Karpas-422 (cell line): Measurements from ENCODE around the gene WNT3. TPM values are rescaled to one million over a fixed set of nuclear protein-coding genes. Genes with fewer than 3 reads are reported as not detected.

ENCODE experiments used
- DNase-seq: peaks from one replicate; pipeline ENCODE4 v3.0.0-alpha.2; 2015
- H2AFZ ChIP-seq: fragments of 200-600 bp; sonication (generic); 2 replicates; pipeline ENCODE4 v1.6.1; 2014; ENCODE audit warnings: antibody characterized with exemption, low read length, mixed read lengths
- H3K27ac ChIP-seq: fragments of 200-600 bp; sonication (generic); 2 replicates; pipeline ENCODE4 v1.5.1; 2014; ENCODE audit warnings: mild to moderate bottlenecking, low read length, moderate library complexity
- H3K27me3 ChIP-seq: fragments of 200-600 bp; sonication (generic); 2 replicates; pipeline ENCODE4 v1.6.1; 2014; ENCODE audit warnings: low read length, mixed read lengths
- H3K36me3 ChIP-seq: fragments of 200-600 bp; sonication (generic); 2 replicates; pipeline ENCODE4 v1.6.1; 2014; ENCODE audit warnings: low read length, mixed read lengths; ENCODE audit not compliant: insufficient read depth
- H3K4me1 ChIP-seq: fragments of 200-600 bp; sonication (generic); 2 replicates; pipeline ENCODE4 v1.6.1; 2014; ENCODE audit warnings: mild to moderate bottlenecking, low read length, mixed read lengths
- H3K4me2 ChIP-seq: fragments of 200-600 bp; sonication (generic); 2 replicates; pipeline ENCODE4 v1.6.1; 2014; ENCODE audit warnings: low read length, low read depth, mild to moderate bottlenecking; ENCODE audit not compliant: poor library complexity, severe bottlenecking
- H3K4me3 ChIP-seq: fragments of 200-600 bp; sonication (generic); 2 replicates; pipeline ENCODE4 v1.5.1; 2014; ENCODE audit warnings: mild to moderate bottlenecking, antibody characterized with exemption, low read length, mixed read lengths
- H3K79me2 ChIP-seq: fragments of 200-600 bp; sonication (generic); 2 replicates; pipeline ENCODE4 v1.6.1; 2014; ENCODE audit warnings: mild to moderate bottlenecking, low read length, mixed read lengths
- H3K9ac ChIP-seq: fragments of 200-600 bp; sonication (generic); 2 replicates; pipeline ENCODE4 v1.6.0; 2014; ENCODE audit warnings: low read length
- H3K9me2 ChIP-seq: fragments of 200-600 bp; sonication (generic), shearing (Covaris generic); replicated peaks from 2 replicates; pipeline ENCODE4 v1.6.0; 2014; ENCODE audit warnings: mild to moderate bottlenecking, low read length, moderate library complexity; ENCODE audit not compliant: insufficient read depth
- H3K9me3 ChIP-seq: fragments of 300-700, 200-600 bp; sonication (generic); 2 replicates; pipeline ENCODE4 v1.6.1; 2014; ENCODE audit warnings: low read length, mixed read lengths
- H4K20me1 ChIP-seq: fragments of 200-600 bp; sonication (generic); 2 replicates; pipeline ENCODE4 v1.6.1; 2014; ENCODE audit warnings: mild to moderate bottlenecking, antibody characterized with exemption, low read length, low read depth; ENCODE audit not compliant: insufficient read depth
- total RNA-seq: library from RNA; depleted of rRNA; stranded (reverse); fragments of >200 nt; shearing (Covaris generic); gene quantifications from 2 replicates; pipeline ENCODE4 v1.2.3, GENCODE V29; 2014; ENCODE audit warnings: low replicate concordance

The WNT3 gene
- total RNA-seq, 1 experiment from 2014 or later = 2.0 TPM

GRCh38 chr17:46854948-46855347 lies 36.5 kb upstream of the WNT3 start:
- Histone ChIP-seq H2AFZ (no peak overlapping the region), H3K4me3 (no peak overlapping the region), H4K20me1 (no peaks in the 10 kb centered on the region), H3K9ac (no peak overlapping the region), H3K27ac (no peak overlapping the region), H3K4me1 (no peaks in the 10 kb centered on the region), H3K36me3 (no peaks in the 10 kb centered on the region), H3K9me3 (no peaks in the 10 kb centered on the region), H3K27me3 (no peaks in the 10 kb centered on the region), H3K79me2 (no peaks in the 10 kb centered on the region), H3K9me2 (no peaks in the 10 kb centered on the region), H3K4me2 (no peak overlapping the region)
- DNase-seq = no peak

GRCh38 chr17:46854515-46854914 lies 36.0 kb upstream of the WNT3 start:
- H3K9ac ChIP-seq = no peak overlapping the region
- H3K27me3 ChIP-seq = no peaks in the 10 kb centered on the region
- H3K9me2 ChIP-seq = no peaks in the 10 kb centered on the region
- H2AFZ ChIP-seq = no peak overlapping the region
- H3K4me2 ChIP-seq = no peak overlapping the region
- no peaks in the 10 kb centered on the region for H3K36me3 ChIP-seq
- no peak for DNase-seq
- no peak overlapping the region for H3K27ac ChIP-seq
- no peaks in the 10 kb centered on the region for H3K4me1 ChIP-seq
- no peaks in the 10 kb centered on the region for H3K79me2 ChIP-seq
- H4K20me1 ChIP-seq = no peaks in the 10 kb centered on the region
- no peaks in the 10 kb centered on the region for H3K9me3 ChIP-seq
- H3K4me3 ChIP-seq = no peak overlapping the region

DNA sequence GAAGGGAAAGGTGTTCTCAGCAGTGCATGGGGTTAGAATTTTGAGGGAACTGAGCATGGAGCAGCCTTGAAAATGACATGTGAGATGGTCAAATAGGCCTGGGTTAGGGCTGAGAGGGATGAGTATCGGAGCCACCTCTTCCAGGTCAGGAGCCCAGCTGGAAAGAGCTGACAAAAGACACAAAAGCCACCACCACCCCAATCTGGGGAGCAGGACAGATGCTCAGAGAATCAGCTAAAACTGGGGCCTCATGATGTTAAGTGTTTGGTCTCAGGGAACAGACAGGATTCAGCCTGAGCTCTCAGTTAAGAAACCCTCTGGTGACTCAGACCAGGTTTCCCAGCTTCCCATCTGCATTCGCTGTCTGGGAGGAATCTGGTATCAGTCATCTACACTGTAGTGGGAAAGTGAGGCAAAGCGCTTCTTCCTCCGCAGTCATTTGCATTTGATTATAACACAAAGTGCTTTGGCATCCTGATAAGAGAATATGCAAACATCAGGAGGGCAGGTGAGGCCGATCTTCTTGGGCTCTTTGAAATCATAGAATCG lies 35.5 kb upstream of the WNT3 start:
- no peak overlapping the region for H2AFZ ChIP-seq
- no peaks in the 10 kb centered on the region for H3K36me3 ChIP-seq
- no peaks in the 10 kb centered on the region for H3K4me1 ChIP-seq
- H3K4me3 ChIP-seq = no peak overlapping the region
- H3K27me3 ChIP-seq = no peaks in the 10 kb centered on the region
- no peaks in the 10 kb centered on the region for H3K9me3 ChIP-seq
- no peak overlapping the region for H3K4me2 ChIP-seq
- no peak overlapping the region for H3K27ac ChIP-seq
- no peak overlapping the region for H3K9ac ChIP-seq
- no peak for DNase-seq
- no peaks in the 10 kb centered on the region for H4K20me1 ChIP-seq
- no peaks in the 10 kb centered on the region for H3K9me2 ChIP-seq
- H3K79me2 ChIP-seq = no peaks in the 10 kb centered on the region

GRCh38 chr17:46851029-46851741 lies 32.7 kb upstream of the WNT3 start, which contains the start of gene WNT9B:
WNT9B (plus strand) TSS chr17:46851583; CDS start chr17:46851639, 56 bp downstream.
- no peaks in the 10 kb centered on the region for H3K79me2 ChIP-seq
- no peaks in the 10 kb centered on the region for H3K9me2 ChIP-seq
- no peaks in the 10 kb centered on the region for H3K27me3 ChIP-seq
- H3K9ac ChIP-seq = no peak within 1 kb of the TSS
- H3K4me2 ChIP-seq = no peak within 1 kb of the TSS
- no peak within 1 kb of the TSS for H3K4me3 ChIP-seq
- no peaks in the 10 kb centered on the region for H3K4me1 ChIP-seq
- H4K20me1 ChIP-seq = no peaks in the 10 kb centered on the region
- no peaks in the 10 kb centered on the region for H3K36me3 ChIP-seq
- no peaks in the 10 kb centered on the region for H3K9me3 ChIP-seq
- no peak for DNase-seq
- no peak within 1 kb of the TSS for H2AFZ ChIP-seq
- no peak within 1 kb of the TSS for H3K27ac ChIP-seq

GRCh38 chr17:46850688-46851028 lies 32.2 kb upstream of the WNT3 start:
- Histone ChIP-seq H3K27me3 (no peaks in the 10 kb centered on the region), H3K27ac (no peak overlapping the region), H3K9ac (no peak overlapping the region), H3K9me2 (no peaks in the 10 kb centered on the region), H2AFZ (no peak overlapping the region), H3K4me1 (no peaks in the 10 kb centered on the region), H3K4me3 (no peak overlapping the region), H3K36me3 (no peaks in the 10 kb centered on the region), H3K79me2 (no peaks in the 10 kb centered on the region), H4K20me1 (no peaks in the 10 kb centered on the region), H3K4me2 (no peak overlapping the region), H3K9me3 (no peaks in the 10 kb centered on the region)
- no peak for DNase-seq

DNA sequence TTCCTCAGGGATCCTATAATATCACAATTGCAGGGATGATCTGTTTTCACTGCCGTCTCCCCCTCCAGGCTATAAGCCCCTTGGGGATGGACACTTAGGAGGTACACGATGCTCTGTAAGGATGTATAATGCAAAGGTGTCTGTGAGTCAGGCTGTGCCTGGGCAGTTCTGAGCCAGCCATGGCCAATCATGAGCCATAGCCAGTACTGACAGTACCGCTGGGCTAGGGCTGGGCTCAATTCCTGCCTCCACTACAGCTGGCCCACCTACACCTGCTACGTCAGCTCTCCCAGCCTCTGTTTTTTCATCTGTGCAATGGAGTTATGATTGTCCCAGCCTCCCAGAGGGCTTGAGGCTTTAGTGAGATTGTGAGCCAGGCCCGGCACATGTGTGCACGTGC lies 30.0 kb upstream of the WNT3 start:
- Histone ChIP-seq H3K4me3 (no peak overlapping the region), H3K79me2 (no peaks in the 10 kb centered on the region), H3K9me2 (no peaks in the 10 kb centered on the region), H3K27ac (no peak overlapping the region), H2AFZ (no peak overlapping the region), H3K27me3 (no peaks in the 10 kb centered on the region), H4K20me1 (no peaks in the 10 kb centered on the region), H3K4me1 (no peaks in the 10 kb centered on the region), H3K36me3 (no peaks in the 10 kb centered on the region), H3K9ac (no peak overlapping the region), H3K4me2 (no peak overlapping the region), H3K9me3 (0 out of 2 replicates have a peak, but pooled peaks cover under 1% of the 10 kb centered on the region)
- no peak for DNase-seq

DNA sequence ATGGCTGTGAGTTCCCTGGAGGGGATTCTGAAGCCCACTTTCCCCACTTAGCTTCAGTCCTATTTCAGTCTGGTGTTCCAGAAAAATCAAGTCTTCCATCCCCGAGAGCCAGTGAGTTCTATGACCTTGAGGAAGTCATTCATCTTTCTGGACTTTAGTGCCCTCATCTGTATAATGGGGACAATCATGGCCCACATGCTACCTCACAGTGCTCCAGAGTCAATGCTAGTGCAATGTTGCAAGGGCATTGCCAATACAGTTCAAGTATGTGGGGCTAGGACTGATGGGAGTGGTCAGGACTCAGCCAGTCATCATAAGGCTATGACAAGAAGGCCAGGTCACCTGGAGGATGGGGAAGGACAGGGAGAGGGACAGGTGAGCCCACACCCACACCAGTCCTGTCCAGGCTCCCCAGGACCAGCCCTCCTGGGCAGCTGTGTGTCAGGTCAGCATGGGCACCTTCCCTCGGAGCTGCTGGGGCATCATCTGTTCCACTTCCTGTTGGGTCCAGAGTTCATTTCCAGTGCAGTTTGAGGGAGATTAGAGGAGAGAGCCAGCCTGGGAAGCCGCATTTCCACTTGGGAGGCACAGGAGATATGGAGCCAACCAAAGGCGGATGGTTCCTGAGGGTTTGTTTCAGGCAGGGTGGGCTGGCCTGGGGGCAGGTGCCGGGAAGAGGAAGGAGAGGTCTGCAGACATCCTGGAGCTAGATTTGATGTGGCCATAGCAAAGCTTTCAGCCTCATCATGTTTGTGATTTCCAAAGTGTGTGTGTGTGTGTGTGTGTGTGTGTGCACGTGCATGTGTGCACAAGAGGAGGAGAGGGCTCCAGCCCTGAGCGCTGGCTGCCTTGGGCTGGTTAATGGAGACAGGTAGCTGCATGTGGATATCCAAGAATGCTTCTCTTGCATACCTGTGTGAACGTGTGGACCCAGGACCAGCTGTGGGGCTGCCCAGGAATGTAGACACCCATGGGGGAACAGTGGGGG lies 29.0 kb upstream of the WNT3 start:
- Histone ChIP-seq H3K36me3 (no peaks in the 10 kb centered on the region), H3K4me3 (no peak overlapping the region), H3K27me3 (no peaks in the 10 kb centered on the region), H3K4me2 (no peak overlapping the region), H3K27ac (no peak overlapping the region), H3K9me2 (no peaks in the 10 kb centered on the region), H4K20me1 (no peaks in the 10 kb centered on the region), H3K9me3 (0 out of 2 replicates have a peak, but pooled peaks cover 9% of the 10 kb centered on the region), H3K9ac (no peak overlapping the region), H2AFZ (no peak overlapping the region), H3K4me1 (no peaks in the 10 kb centered on the region), H3K79me2 (no peaks in the 10 kb centered on the region)
- no peak for DNase-seq

DNA sequence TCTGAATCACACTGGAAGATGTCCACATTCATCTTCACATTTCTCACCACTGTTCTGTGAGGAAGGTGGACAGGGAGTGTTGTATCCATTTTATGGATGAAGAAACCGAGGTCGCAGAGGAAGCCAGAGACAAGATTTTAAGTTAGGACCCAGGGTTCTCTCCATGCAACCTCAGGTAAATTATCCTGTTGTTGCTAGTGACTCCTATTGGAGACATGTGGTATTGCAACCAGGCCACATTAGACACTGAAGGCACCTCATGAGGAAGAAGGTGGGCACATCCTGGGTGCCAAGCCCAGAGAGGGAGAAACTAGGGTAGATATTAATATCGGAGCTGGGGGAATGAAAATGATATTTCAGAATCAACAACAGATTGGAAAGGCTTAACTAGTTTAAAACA lies 24.3 kb upstream of the WNT3 start:
- Histone ChIP-seq H3K27ac (no peak overlapping the region), H3K79me2 (no peaks in the 10 kb centered on the region), H3K27me3 (no peaks in the 10 kb centered on the region), H3K36me3 (no peaks in the 10 kb centered on the region), H3K9me2 (no peaks in the 10 kb centered on the region), H3K4me2 (no peak overlapping the region), H3K4me1 (no peaks in the 10 kb centered on the region), H3K9ac (no peak overlapping the region), H3K9me3 (0 out of 2 replicates have a peak, but pooled peaks cover 9% of the 10 kb centered on the region), H2AFZ (no peak overlapping the region), H3K4me3 (no peak overlapping the region), H4K20me1 (no peaks in the 10 kb centered on the region)
- DNase-seq = peak; percentile 65
